Fibroblast of lung (primary cell): ENCODE results near the gene USP53. TPM values are rescaled to one million over a fixed set of nuclear protein-coding genes. Genes with fewer than 3 reads are reported as not detected.
"Not testable (repeated sequence)": the region's sequence is repeated elsewhere in the genome, so short reads cannot be mapped to it uniquely, and the experiment has no call there.

Experiments
- DNase-seq, 2 donors: peaks; one replicate each; pipeline versions ENCODE4 v3.0.0 to v3.0.0-alpha.2; 2010; ENCODE audit warnings: low read depth in 2 of 2
- H2AFZ ChIP-seq: 2 replicates; pipeline ENCODE4 v1.5.1; 2012; ENCODE audit warnings: low read length, control low read depth, inconsistent platforms
- H3K27ac ChIP-seq: 2 replicates; pipeline ENCODE4 v1.5.1; 2011; ENCODE audit warnings: low read length, control low read depth; ENCODE audit not compliant: insufficient read depth
- H3K27me3 ChIP-seq: 2 replicates; pipeline ENCODE4 v1.5.1; 2011; ENCODE audit warnings: mild to moderate bottlenecking, low read length; ENCODE audit not compliant: control insufficient read depth, insufficient read depth
- H3K36me3 ChIP-seq: 2 replicates; pipeline ENCODE4 v1.5.1; 2011; ENCODE audit warnings: low read length; ENCODE audit not compliant: control insufficient read depth, insufficient read depth
- H3K4me1 ChIP-seq: 2 replicates; pipeline ENCODE4 v1.5.1; 2011; ENCODE audit warnings: low read length; ENCODE audit not compliant: control insufficient read depth, insufficient read depth; ENCODE audit errors: extremely low read depth
- H3K4me2 ChIP-seq: 2 replicates; pipeline ENCODE4 v1.5.1; 2011; ENCODE audit warnings: low read length, control low read depth; ENCODE audit not compliant: insufficient read depth; ENCODE audit errors: extremely low read depth
- H3K4me3 ChIP-seq, 4 experiments: fragments of 200-600 bp in 1 of 4; sonication (generic) in 1 of 4; replicated peaks in 1 of 4; 2 replicates each; pipeline ENCODE4 v1.5.1; 2011 to 2016; ENCODE audit warnings: low read length in 4 of 4, low read depth in 3 of 4, mild to moderate bottlenecking in 3 of 4, control low read depth in 2 of 4, inconsistent platforms in 1 of 4, mixed read lengths in 1 of 4; ENCODE audit not compliant: insufficient read depth in 1 of 4; ENCODE audit errors: control extremely low read depth in 1 of 4
- H3K79me2 ChIP-seq: 2 replicates; pipeline ENCODE4 v1.5.1; 2012; ENCODE audit warnings: mild to moderate bottlenecking, low read length, inconsistent platforms; ENCODE audit not compliant: control insufficient read depth, insufficient read depth
- H3K9ac ChIP-seq: 2 replicates; pipeline ENCODE4 v1.5.1; 2011; ENCODE audit warnings: mild to moderate bottlenecking, low read length, control low read depth; ENCODE audit not compliant: insufficient read depth
- H3K9me3 ChIP-seq: 2 replicates; pipeline ENCODE4 v1.5.1; 2012; ENCODE audit warnings: low read depth, low read length; ENCODE audit not compliant: control insufficient read depth, insufficient read depth
- H4K20me1 ChIP-seq: 2 replicates; pipeline ENCODE4 v1.5.1; 2011; ENCODE audit warnings: low read length; ENCODE audit not compliant: control insufficient read depth, insufficient read depth; ENCODE audit errors: extremely low read depth
- EZH2 ChIP-seq: IDR thresholded peaks from 2 replicates; pipeline ENCODE4 v1.5.1; 2012; ENCODE audit warnings: low read length, control low read depth, mild to moderate bottlenecking; ENCODE audit errors: missing control alignments
- polyA plus RNA-seq, 2 donors: library from polyadenylated mRNA; depleted of rRNA in 1 of 2; stranded (reverse) in 1 of 2; unstranded in 1 of 2; fragments of >200 nt; gene quantifications; 2 replicates each; pipeline ENCODE4 v1.2.1, GENCODE V29; 2011 to 2012; ENCODE audit warnings: missing spikeins in 1 of 2
- total RNA-seq: library from RNA; depleted of rRNA; stranded (reverse); fragments of >200 nt; gene quantifications from 2 replicates; pipeline ENCODE4 v1.2.1, GENCODE V29; 2014
- TF ChIP-seq, protein P1 (sequence below), 2 donors: IDR thresholded peaks in 1 of 2; conservative IDR thresholded peaks in 1 of 2; 1 replicate in 1 of 2; 2 replicates in 1 of 2; pipeline ENCODE4 v1.5.1; 2011 to 2012; ENCODE audit warnings: low read length in 2 of 2, control low read depth in 1 of 2, inconsistent platforms in 1 of 2, low read depth in 1 of 2, mild to moderate bottlenecking in 1 of 2

USP53 gene
- total and polyA plus RNA-seq, 2 donors (not counting 1 experiment from before 2014, with no cell fraction given), result 55.7 to 102 TPM

DNA sequence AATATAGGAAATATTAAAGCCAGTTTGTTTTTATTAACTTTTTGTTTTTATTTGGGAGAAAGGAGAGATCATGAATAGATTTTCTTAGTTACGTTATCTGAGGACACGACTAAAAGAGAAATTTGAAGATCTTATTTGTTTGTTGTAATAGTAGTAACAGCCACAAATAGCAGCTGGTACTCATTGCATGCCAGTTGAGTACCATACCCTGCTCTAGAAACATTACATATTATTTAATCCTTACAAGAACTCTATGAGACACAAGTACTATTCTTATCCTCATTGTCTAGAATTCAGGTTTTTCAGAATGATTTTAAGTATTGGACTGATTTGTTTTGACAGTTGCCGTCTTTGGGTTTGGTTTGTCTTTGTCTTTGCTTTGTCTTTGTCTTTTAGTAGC lies 31.8 kb downstream of the USP53 start:
- no peak overlapping the region for H3K9ac ChIP-seq
- no peak overlapping the region for H3K4me3 ChIP-seq
- no peaks in the 10 kb centered on the region for H3K4me1 ChIP-seq
- no peaks in the 10 kb centered on the region for H3K27me3 ChIP-seq
- H3K4me2 ChIP-seq, result no peak overlapping the region
- H3K79me2 ChIP-seq, result no peaks in the 10 kb centered on the region
- H3K36me3 ChIP-seq, result peaks cover 2% of the 10 kb centered on the region
- TF ChIP-seq EZH2, result no peak
- TF ChIP-seq, protein P1, sequence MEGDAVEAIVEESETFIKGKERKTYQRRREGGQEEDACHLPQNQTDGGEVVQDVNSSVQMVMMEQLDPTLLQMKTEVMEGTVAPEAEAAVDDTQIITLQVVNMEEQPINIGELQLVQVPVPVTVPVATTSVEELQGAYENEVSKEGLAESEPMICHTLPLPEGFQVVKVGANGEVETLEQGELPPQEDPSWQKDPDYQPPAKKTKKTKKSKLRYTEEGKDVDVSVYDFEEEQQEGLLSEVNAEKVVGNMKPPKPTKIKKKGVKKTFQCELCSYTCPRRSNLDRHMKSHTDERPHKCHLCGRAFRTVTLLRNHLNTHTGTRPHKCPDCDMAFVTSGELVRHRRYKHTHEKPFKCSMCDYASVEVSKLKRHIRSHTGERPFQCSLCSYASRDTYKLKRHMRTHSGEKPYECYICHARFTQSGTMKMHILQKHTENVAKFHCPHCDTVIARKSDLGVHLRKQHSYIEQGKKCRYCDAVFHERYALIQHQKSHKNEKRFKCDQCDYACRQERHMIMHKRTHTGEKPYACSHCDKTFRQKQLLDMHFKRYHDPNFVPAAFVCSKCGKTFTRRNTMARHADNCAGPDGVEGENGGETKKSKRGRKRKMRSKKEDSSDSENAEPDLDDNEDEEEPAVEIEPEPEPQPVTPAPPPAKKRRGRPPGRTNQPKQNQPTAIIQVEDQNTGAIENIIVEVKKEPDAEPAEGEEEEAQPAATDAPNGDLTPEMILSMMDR (conservative IDR thresholded peaks at IDR 0.05 in 1 of 2, IDR thresholded peaks at IDR 0.05 in 1 of 2; ENCODE audit: low read depth in 1 of 2, low read length in 2 of 2), result no peak
- no peaks in the 10 kb centered on the region for H3K9me3 ChIP-seq
- no peaks in the 10 kb centered on the region for H4K20me1 ChIP-seq
- no peak overlapping the region for H3K27ac ChIP-seq
- no peak overlapping the region for H2AFZ ChIP-seq
- no peak for DNase-seq

GRCh38 chr4:119244832-119245231 lies 32.3 kb downstream of the USP53 start:
- no peak overlapping the region for H3K9ac ChIP-seq
- no peak overlapping the region for H2AFZ ChIP-seq
- H3K9me3 ChIP-seq, result no peaks in the 10 kb centered on the region
- no peaks in the 10 kb centered on the region for H4K20me1 ChIP-seq
- no peak for TF ChIP-seq EZH2
- TF ChIP-seq, protein P1 (conservative IDR thresholded peaks at IDR 0.05 in 1 of 2, IDR thresholded peaks at IDR 0.05 in 1 of 2; ENCODE audit: low read depth in 1 of 2, low read length in 2 of 2), result no peak
- H3K4me3 ChIP-seq, result no peak overlapping the region
- H3K36me3 ChIP-seq, result peaks cover 2% of the 10 kb centered on the region
- no peak overlapping the region for H3K4me2 ChIP-seq
- no peak for DNase-seq
- H3K4me1 ChIP-seq, result no peaks in the 10 kb centered on the region
- no peaks in the 10 kb centered on the region for H3K27me3 ChIP-seq
- H3K27ac ChIP-seq, result no peak overlapping the region
- no peaks in the 10 kb centered on the region for H3K79me2 ChIP-seq

GRCh38 chr4:119246177-119246733 lies 33.7 kb downstream of the USP53 start:
- no peak for TF ChIP-seq EZH2
- Histone ChIP-seq H3K27ac (no peak overlapping the region), H3K4me1 (no peaks in the 10 kb centered on the region), H3K9me3 (no peaks in the 10 kb centered on the region), H3K36me3 (peaks cover 2% of the 10 kb centered on the region), H3K4me3 (no peak overlapping the region), H3K9ac (no peak overlapping the region), H3K27me3 (no peaks in the 10 kb centered on the region), H2AFZ (no peak overlapping the region), H4K20me1 (no peaks in the 10 kb centered on the region), H3K79me2 (no peaks in the 10 kb centered on the region), H3K4me2 (no peak overlapping the region)
- no peak for DNase-seq

- not testable (repeated sequence) for H4K20me1 ChIP-seq, H3K36me3 ChIP-seq, DNase-seq, H3K27ac ChIP-seq, H3K4me3 ChIP-seq, H3K4me1 ChIP-seq, H3K9ac ChIP-seq, H2AFZ ChIP-seq, H3K9me3 ChIP-seq, H3K4me2 ChIP-seq, H3K79me2 ChIP-seq, H3K27me3 ChIP-seq
Measured at GRCh38 chr4:119251037-119251436, 38.5 kb downstream of the USP53 start.

- H2AFZ ChIP-seq, H3K4me2 ChIP-seq, DNase-seq, H3K79me2 ChIP-seq, H3K27ac ChIP-seq, H3K9me3 ChIP-seq, H4K20me1 ChIP-seq, H3K36me3 ChIP-seq, H3K27me3 ChIP-seq, H3K9ac ChIP-seq, H3K4me1 ChIP-seq, H3K4me3 ChIP-seq: not testable (repeated sequence)
Measured at GRCh38 chr4:119255223-119255622, 42.7 kb downstream of the USP53 start.
